GM12801 (cell line): ENCODE results near the gene STARD10.

Experiments used
- TF ChIP-seq, protein P1 (sequence below): IDR thresholded peaks from one replicate; pipeline ENCODE4 v1.5.1; 2011; ENCODE audit warnings: control low read depth; ENCODE audit not compliant: insufficient read length; ENCODE audit errors: extremely low read depth

STARD10 gene

DNA sequence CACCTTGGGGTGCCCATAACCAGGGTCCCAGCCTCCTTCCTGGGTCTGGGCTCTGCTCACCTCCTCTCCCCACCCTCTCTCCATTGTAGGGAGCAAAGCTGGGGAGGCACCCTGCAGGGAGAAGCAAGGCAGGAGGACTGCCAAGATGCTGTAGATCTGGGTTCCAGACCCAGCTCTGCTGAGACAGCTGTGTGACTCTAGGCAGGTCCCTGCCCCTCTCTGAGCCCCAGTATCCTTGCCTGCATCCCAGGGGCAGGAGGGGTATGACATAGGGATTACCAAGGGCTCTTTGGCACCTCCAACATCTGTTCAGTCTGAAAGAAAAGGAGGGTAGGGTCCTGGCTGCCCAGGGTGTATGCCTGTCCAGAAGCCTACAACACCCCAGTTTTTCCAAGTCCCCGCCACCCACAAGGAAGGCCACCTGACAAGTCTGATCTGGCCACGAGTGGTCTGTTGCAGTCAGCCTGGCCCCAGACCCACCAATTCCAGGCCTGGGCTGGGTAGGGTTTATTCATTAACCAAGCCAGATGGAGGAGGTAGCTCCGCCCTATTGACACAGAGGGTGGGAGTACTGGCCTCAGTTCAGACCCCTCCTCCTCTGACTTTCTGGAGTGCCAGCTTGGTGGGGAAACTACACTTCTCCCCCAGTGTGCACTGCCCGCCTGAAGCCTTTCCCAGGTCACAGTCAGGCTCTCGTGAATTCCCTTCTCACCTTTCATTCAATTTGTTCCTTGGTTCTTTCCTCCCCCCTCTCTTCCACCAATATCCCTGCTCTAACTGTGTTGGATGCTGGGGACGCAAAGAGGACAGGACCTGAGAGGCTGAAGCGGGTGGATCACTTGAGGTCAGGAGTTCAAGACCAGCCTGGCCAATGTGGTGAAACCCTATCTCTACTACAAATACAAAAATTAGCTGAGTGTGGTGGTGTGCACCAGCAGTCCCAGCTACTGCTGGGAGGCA is 15.0 kb downstream of the STARD10 start:
- TF ChIP-seq, protein P1, sequence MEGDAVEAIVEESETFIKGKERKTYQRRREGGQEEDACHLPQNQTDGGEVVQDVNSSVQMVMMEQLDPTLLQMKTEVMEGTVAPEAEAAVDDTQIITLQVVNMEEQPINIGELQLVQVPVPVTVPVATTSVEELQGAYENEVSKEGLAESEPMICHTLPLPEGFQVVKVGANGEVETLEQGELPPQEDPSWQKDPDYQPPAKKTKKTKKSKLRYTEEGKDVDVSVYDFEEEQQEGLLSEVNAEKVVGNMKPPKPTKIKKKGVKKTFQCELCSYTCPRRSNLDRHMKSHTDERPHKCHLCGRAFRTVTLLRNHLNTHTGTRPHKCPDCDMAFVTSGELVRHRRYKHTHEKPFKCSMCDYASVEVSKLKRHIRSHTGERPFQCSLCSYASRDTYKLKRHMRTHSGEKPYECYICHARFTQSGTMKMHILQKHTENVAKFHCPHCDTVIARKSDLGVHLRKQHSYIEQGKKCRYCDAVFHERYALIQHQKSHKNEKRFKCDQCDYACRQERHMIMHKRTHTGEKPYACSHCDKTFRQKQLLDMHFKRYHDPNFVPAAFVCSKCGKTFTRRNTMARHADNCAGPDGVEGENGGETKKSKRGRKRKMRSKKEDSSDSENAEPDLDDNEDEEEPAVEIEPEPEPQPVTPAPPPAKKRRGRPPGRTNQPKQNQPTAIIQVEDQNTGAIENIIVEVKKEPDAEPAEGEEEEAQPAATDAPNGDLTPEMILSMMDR: no peak

DNA sequence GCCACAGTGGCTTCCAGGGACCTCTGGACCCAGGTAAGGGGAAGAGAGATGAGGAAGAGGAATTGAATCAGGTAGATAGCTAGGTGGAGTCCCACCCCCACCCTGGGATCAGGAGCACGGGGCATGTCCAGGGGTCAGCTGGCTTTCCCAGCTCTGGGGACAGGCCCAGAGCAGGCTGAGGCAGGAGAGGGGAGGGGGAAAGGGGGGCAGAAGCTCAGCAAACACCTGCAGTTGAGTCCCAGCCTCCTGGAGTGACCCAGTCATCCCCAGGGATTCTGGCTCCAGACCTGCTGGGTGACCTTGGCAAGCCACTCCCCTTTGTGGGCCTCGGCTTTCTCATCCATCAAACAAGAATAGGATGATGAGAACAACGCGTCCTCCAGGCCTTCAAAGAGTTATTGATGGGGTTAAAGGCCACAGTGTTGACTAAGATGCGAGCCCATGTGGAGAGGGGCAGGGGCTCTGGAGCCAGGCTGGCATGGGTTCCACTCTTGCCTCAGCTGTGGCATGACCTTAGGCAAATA is 16.0 kb downstream of the STARD10 start:
- TF ChIP-seq, protein P1: no peak

DNA sequence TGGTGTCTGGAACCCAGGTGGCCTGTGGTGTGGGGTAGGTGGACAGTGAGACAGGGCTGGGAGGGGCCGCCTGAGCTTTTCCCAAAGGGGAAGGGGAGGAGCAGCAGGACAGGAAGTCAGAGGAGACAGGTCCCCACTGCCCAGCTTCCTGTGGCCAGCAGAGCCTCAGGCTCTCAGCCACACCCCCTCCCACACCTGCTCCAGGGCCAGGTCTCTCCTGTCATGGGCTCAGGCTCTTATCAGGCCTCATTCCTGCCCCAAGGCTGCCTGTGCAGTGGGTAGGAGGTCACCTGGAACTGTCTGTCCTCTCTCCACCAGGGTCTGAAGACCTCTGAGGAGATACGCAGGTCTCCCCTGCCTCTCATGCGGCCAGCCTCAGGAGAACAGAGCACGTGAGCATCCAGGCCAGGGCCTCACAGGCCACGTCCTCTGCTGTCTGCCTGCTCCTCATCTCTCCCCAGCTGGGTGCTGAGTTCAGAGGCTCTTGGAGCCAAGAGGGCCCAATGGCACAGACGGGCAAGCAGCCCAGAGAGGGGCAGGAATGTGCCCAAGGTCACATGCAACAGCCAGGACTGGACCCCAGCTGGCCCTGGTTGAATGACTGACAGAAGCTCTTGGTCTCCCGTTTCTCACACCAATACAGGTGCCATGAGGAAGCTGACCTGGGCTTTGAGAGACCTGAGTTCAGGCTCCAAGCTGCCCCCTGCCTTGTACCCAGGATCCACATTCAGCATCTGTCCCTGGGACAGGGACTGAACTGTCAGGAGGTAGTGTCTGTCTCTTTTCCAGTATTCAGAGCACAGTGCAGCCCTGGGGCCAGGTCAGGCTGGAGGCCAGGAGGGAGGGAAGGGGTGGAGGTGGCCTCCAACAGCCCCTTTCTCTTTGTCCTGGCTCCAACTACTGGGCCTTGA is 16.7 kb downstream of the STARD10 start:
- TF ChIP-seq, protein P1: no peak

DNA sequence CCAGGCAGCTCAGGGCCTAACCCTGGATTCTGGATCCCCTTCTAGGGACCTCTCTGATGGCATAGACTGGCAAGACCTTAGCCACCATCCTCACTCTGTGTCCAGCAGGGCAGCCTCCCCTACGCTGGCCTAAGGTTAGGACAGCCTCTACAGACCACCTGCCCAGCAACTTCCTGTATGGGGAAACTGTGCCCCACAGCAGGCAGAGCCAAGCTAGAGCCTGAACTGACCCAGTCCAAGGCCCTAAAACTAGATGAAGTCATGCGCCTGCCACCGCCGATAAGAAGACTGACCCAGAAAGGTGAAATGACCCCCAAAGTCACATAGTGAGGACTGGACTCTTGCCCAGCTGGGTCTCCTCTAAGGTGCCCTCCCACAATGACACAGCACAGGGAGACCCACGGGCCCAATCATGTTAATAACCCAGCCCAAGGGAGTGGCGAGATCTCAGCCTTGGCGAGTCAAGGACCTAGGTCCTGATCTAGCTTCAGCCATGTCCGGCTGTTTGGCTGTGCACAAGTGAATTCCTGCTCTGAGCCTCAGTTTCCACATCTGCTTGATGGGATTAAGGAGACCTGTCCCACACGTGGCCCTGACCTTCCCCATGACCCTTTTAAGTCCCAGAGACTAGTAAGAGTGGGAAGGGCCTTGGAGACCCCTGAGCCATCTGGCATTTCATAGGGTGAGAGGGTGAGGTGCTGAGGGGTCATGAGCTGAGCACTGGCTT is 17.6 kb downstream of the STARD10 start:
- TF ChIP-seq, protein P1: no peak

DNA sequence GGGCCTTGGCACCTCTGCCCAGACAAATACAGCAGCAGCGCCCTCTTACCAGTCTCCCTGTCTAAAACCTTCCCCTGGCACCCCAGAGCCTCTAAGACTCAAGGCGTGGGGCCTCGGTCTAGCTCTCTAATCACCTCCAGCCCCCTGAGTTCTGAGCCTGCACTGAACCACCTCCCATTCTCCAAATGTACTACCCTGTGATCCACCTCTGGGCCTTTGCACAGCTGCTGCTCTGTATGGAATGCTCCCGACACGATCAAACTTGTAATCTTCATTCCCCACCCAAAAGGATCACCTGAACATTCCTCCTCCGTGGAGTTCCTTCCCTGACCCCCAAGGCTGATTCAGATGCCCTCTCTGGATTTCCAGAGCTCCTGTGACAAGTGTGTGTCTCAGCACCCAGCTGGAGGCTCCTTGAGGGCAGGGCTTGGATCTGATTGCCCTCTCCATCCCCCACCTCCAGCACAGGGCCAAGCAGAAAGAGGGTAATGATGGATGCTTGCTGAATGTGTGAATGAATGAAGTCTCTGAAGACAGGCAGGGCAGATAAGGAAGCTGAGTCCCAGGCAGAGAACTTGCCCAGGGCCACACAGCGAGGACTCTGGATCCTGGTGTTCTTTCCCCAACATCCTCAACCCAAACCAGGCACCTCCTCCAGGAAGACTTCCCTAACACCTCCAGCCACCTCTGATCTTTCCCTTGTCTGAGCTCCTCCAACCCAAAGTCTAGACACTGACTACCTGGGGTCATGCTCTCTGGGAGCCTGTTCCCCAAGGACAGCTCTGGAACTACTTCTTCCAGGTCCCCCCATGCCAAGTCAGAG is 18.3 kb downstream of the STARD10 start:
- TF ChIP-seq, protein P1: no peak

DNA sequence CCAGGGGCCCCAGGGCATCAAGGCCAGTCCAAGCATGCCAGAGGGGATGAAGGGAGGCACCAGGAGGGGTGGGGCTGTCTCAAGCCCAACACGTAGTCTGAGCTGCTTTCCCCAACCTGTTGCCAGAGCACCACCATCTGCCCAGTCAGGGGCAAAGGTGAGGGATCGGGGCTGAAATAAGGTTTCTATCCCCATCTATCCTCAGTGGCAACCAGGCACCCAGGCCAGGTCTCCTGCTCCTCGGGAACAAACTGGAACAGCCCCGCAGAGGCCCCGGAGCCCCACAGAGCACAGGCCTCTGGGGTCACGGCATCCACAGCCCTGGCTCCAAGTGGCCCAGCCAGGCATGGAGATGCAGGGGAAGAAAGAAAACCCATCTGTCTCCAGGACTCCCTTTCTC is 19.3 kb downstream of the STARD10 start:
- TF ChIP-seq, protein P1: no peak
